ENCODE results near the gene CABS1. TPM values are rescaled to one million over a fixed set of nuclear protein-coding genes. Genes with fewer than 3 reads are reported as not detected.

CABS1 gene
- total and polyA plus RNA-seq, 3 experiments from 2014 or later = not detected

- Mint-ChIP-seq H3K4me3 (no peak within 1 kb of the TSS), H3K9me3 (no peaks in the 10 kb centered on the region), H3K36me3 (no peaks in the 10 kb centered on the region), H3K27ac (no peak within 1 kb of the TSS), H3K4me1 (no peaks in the 10 kb centered on the region), H3K27me3 (peaks cover 0 to 2% of the 10 kb centered on the region in 2 donors)
- Histone ChIP-seq H3K9me3 (ENCODE audit: low read length) (no peaks in the 10 kb centered on the region), H3K27ac (ENCODE audit: low read depth, low read length) (no peak within 1 kb of the TSS), H3K4me3 (ENCODE audit: low read length) (no peak within 1 kb of the TSS), H3K4me1 (ENCODE audit: insufficient read depth, low read length) (no peaks in the 10 kb centered on the region), H3K27me3 (ENCODE audit: insufficient read depth, low read length, poor library complexity, severe bottlenecking) (no peaks in the 10 kb centered on the region), H3K36me3 (ENCODE audit: insufficient read depth, low read length) (no peaks in the 10 kb centered on the region)
- DNase-seq = no peak
- ChIA-PET CTCF (no interaction called here), POLR2A (no interaction called here)
Measured at GRCh38 chr4:70360460-70360859, 25.7 kb downstream of the CABS1 start, which contains the start of gene SMR3A. Gene SMR3A, plus strand, starts transcription at chr4:70360760. Its CDS starts 1,356 bp downstream, at chr4:70362116.

- POLR2A ChIA-PET = no interaction called here
- H3K27ac ChIP-seq (ENCODE audit: low read depth, low read length) = no peak overlapping the region
- Mint-ChIP-seq H3K27me3 (no peaks in the 10 kb centered on the region), H3K4me3 (no peak overlapping the region), H3K36me3 (no peaks in the 10 kb centered on the region), H3K27ac (no peak overlapping the region), H3K4me1 (no peaks in the 10 kb centered on the region), H3K9me3 (no peaks in the 10 kb centered on the region)
- H3K27me3 ChIP-seq (ENCODE audit: insufficient read depth, low read length, poor library complexity, severe bottlenecking) = no peaks in the 10 kb centered on the region
- H3K4me1 ChIP-seq (ENCODE audit: insufficient read depth, low read length) = no peaks in the 10 kb centered on the region
- no peaks in the 10 kb centered on the region for H3K36me3 ChIP-seq (ENCODE audit: insufficient read depth, low read length)
- no peaks in the 10 kb centered on the region for H3K9me3 ChIP-seq (ENCODE audit: low read length)
- CTCF ChIA-PET = no interaction called here
- DNase-seq = no peak
- H3K4me3 ChIP-seq (ENCODE audit: low read length) = no peak overlapping the region
Measured at GRCh38 chr4:70364002-70364401, 29.2 kb downstream of the CABS1 start.

GRCh38 chr4:70365479-70365878, 30.7 kb downstream of the CABS1 start:
- Histone ChIP-seq H3K9me3 (ENCODE audit: low read length) (no peaks in the 10 kb centered on the region), H3K36me3 (ENCODE audit: insufficient read depth, low read length) (no peaks in the 10 kb centered on the region), H3K27ac (ENCODE audit: low read depth, low read length) (no peak overlapping the region), H3K27me3 (ENCODE audit: insufficient read depth, low read length, poor library complexity, severe bottlenecking) (no peaks in the 10 kb centered on the region), H3K4me1 (ENCODE audit: insufficient read depth, low read length) (no peaks in the 10 kb centered on the region), H3K4me3 (ENCODE audit: low read length) (no peak overlapping the region)
- ChIA-PET POLR2A (no interaction called here), CTCF (no interaction called here)
- H3K4me3 Mint-ChIP-seq = no peak overlapping the region
- H3K9me3 Mint-ChIP-seq = no peaks in the 10 kb centered on the region
- no peak for DNase-seq
- no peaks in the 10 kb centered on the region for H3K4me1 Mint-ChIP-seq
- H3K27ac Mint-ChIP-seq = no peak overlapping the region
- no peaks in the 10 kb centered on the region for H3K27me3 Mint-ChIP-seq
- no peaks in the 10 kb centered on the region for H3K36me3 Mint-ChIP-seq

- no peak overlapping the region for H3K27ac Mint-ChIP-seq
- H3K4me1 Mint-ChIP-seq = no peaks in the 10 kb centered on the region
- Histone ChIP-seq H3K27ac (ENCODE audit: low read depth, low read length) (no peak overlapping the region), H3K36me3 (ENCODE audit: insufficient read depth, low read length) (no peaks in the 10 kb centered on the region), H3K4me3 (ENCODE audit: low read length) (no peak overlapping the region), H3K9me3 (ENCODE audit: low read length) (no peaks in the 10 kb centered on the region), H3K27me3 (ENCODE audit: insufficient read depth, low read length, poor library complexity, severe bottlenecking) (no peaks in the 10 kb centered on the region), H3K4me1 (ENCODE audit: insufficient read depth, low read length) (no peaks in the 10 kb centered on the region)
- no peaks in the 10 kb centered on the region for H3K27me3 Mint-ChIP-seq
- no peaks in the 10 kb centered on the region for H3K36me3 Mint-ChIP-seq
- no peak for DNase-seq
- CTCF ChIA-PET = no interaction called here
- POLR2A ChIA-PET = no interaction called here
- H3K9me3 Mint-ChIP-seq = no peaks in the 10 kb centered on the region
- no peak overlapping the region for H3K4me3 Mint-ChIP-seq
Measured at GRCh38 chr4:70367813-70368212, 33.0 kb downstream of the CABS1 start.

GRCh38 chr4:70371987-70372386, 37.2 kb downstream of the CABS1 start:
- H3K4me3 ChIP-seq (ENCODE audit: low read length) = no peak overlapping the region
- peaks cover 0 to 5% (median 4%) of the 10 kb centered on the region in 5 donors for H3K9me3 Mint-ChIP-seq
- no peaks in the 10 kb centered on the region for H3K9me3 ChIP-seq (ENCODE audit: low read length)
- ChIA-PET POLR2A (no interaction called here), CTCF (no interaction called here)
- DNase-seq = no peak
- H3K36me3 ChIP-seq (ENCODE audit: insufficient read depth, low read length) = no peaks in the 10 kb centered on the region
- H3K27me3 Mint-ChIP-seq = no peaks in the 10 kb centered on the region
- no peaks in the 10 kb centered on the region for H3K27me3 ChIP-seq (ENCODE audit: insufficient read depth, low read length, poor library complexity, severe bottlenecking)
- no peak overlapping the region for H3K27ac Mint-ChIP-seq
- no peak overlapping the region for H3K27ac ChIP-seq (ENCODE audit: low read depth, low read length)
- no peaks in the 10 kb centered on the region for H3K4me1 ChIP-seq (ENCODE audit: insufficient read depth, low read length)
- no peaks in the 10 kb centered on the region for H3K36me3 Mint-ChIP-seq
- H3K4me1 Mint-ChIP-seq = no peaks in the 10 kb centered on the region
- no peak overlapping the region for H3K4me3 Mint-ChIP-seq

- POLR2A ChIA-PET = no interaction called here
- no peaks in the 10 kb centered on the region for H3K9me3 ChIP-seq (ENCODE audit: low read length)
- no peaks in the 10 kb centered on the region for H3K27me3 ChIP-seq (ENCODE audit: insufficient read depth, low read length, poor library complexity, severe bottlenecking)
- no peaks in the 10 kb centered on the region for H3K4me1 ChIP-seq (ENCODE audit: insufficient read depth, low read length)
- no peak overlapping the region for H3K4me3 ChIP-seq (ENCODE audit: low read length)
- CTCF ChIA-PET = no interaction called here
- Mint-ChIP-seq H3K4me1 (no peaks in the 10 kb centered on the region), H3K9me3 (peaks cover 0 to 5% (median 4%) of the 10 kb centered on the region in 5 donors), H3K27ac (no peak overlapping the region), H3K4me3 (no peak overlapping the region), H3K27me3 (no peaks in the 10 kb centered on the region), H3K36me3 (no peaks in the 10 kb centered on the region)
- no peak overlapping the region for H3K27ac ChIP-seq (ENCODE audit: low read depth, low read length)
- no peaks in the 10 kb centered on the region for H3K36me3 ChIP-seq (ENCODE audit: insufficient read depth, low read length)
- no peak for DNase-seq
Measured at GRCh38 chr4:70372760-70373159, 38.0 kb downstream of the CABS1 start.

GRCh38 chr4:70380578-70380977, 45.8 kb downstream of the CABS1 start:
- DNase-seq = no peak
- no peak overlapping the region for H3K27ac ChIP-seq (ENCODE audit: low read depth, low read length)
- no peaks in the 10 kb centered on the region for H3K4me1 ChIP-seq (ENCODE audit: insufficient read depth, low read length)
- no peaks in the 10 kb centered on the region for H3K36me3 Mint-ChIP-seq
- H3K9me3 Mint-ChIP-seq = peaks cover 0 to 3% (median 0%) of the 10 kb centered on the region in 5 donors
- no peaks in the 10 kb centered on the region for H3K4me1 Mint-ChIP-seq
- no peaks in the 10 kb centered on the region for H3K36me3 ChIP-seq (ENCODE audit: insufficient read depth, low read length)
- H3K4me3 ChIP-seq (ENCODE audit: low read length) = no peak overlapping the region
- ChIA-PET CTCF (no interaction called here), POLR2A (no interaction called here)
- no peaks in the 10 kb centered on the region for H3K27me3 Mint-ChIP-seq
- H3K9me3 ChIP-seq (ENCODE audit: low read length) = no peaks in the 10 kb centered on the region
- no peaks in the 10 kb centered on the region for H3K27me3 ChIP-seq (ENCODE audit: insufficient read depth, low read length, poor library complexity, severe bottlenecking)
- no peak overlapping the region for H3K4me3 Mint-ChIP-seq
- no peak overlapping the region for H3K27ac Mint-ChIP-seq

- Mint-ChIP-seq H3K4me1 (no peaks in the 10 kb centered on the region), H3K4me3 (no peak within 1 kb of the TSS), H3K27me3 (no peaks in the 10 kb centered on the region), H3K27ac (no peak within 1 kb of the TSS), H3K9me3 (peaks cover 0 to 5% (median 0%) of the 10 kb centered on the region in 5 donors), H3K36me3 (no peaks in the 10 kb centered on the region)
- Histone ChIP-seq H3K4me1 (ENCODE audit: insufficient read depth, low read length) (no peaks in the 10 kb centered on the region), H3K9me3 (ENCODE audit: low read length) (no peaks in the 10 kb centered on the region), H3K27me3 (ENCODE audit: insufficient read depth, low read length, poor library complexity, severe bottlenecking) (no peaks in the 10 kb centered on the region), H3K4me3 (ENCODE audit: low read length) (no peak within 1 kb of the TSS), H3K36me3 (ENCODE audit: insufficient read depth, low read length) (no peaks in the 10 kb centered on the region), H3K27ac (ENCODE audit: low read depth, low read length) (no peak within 1 kb of the TSS)
- CTCF ChIA-PET = no interaction called here
- POLR2A ChIA-PET = no interaction called here
- DNase-seq = no peak
Measured at GRCh38 chr4:70382691-70383181, 48.0 kb downstream of the CABS1 start, which contains the start of gene SMR3B. Gene SMR3B, plus strand, starts transcription at chr4:70383131. Its CDS starts 1,380 bp downstream, at chr4:70384511.

Measured in CD8-positive, alpha-beta memory T cell (primary cell).